SK-MEL-5 (cell line): ENCODE data around the gene STRN4. TPM values are rescaled to one million over a fixed set of nuclear protein-coding genes. Genes with fewer than 3 reads are reported as not detected.

Experiments used
- DNase-seq: peaks from one replicate; pipeline ENCODE4 v3.0.0-alpha.2; 2016; ENCODE audit warnings: low read depth, low spot score
- in situ Hi-C: cut with HindIII; loops from 2 replicates; pipeline ENCODE4 v1.10.0; 2016; ENCODE audit warnings: low sequenced_read_pairs, high pct_unique_total_duplicates, low pct_unique_long_range_greater_than_20kb
- total RNA-seq: library from RNA; depleted of rRNA; stranded (reverse); fragments of >200 nt; shearing (Covaris generic); gene quantifications from 2 replicates; pipeline ENCODE4 v1.2.3, GENCODE V29; 2014

The STRN4 gene
- total RNA-seq, 1 experiment from 2014 or later = 61.9 TPM

DNA sequence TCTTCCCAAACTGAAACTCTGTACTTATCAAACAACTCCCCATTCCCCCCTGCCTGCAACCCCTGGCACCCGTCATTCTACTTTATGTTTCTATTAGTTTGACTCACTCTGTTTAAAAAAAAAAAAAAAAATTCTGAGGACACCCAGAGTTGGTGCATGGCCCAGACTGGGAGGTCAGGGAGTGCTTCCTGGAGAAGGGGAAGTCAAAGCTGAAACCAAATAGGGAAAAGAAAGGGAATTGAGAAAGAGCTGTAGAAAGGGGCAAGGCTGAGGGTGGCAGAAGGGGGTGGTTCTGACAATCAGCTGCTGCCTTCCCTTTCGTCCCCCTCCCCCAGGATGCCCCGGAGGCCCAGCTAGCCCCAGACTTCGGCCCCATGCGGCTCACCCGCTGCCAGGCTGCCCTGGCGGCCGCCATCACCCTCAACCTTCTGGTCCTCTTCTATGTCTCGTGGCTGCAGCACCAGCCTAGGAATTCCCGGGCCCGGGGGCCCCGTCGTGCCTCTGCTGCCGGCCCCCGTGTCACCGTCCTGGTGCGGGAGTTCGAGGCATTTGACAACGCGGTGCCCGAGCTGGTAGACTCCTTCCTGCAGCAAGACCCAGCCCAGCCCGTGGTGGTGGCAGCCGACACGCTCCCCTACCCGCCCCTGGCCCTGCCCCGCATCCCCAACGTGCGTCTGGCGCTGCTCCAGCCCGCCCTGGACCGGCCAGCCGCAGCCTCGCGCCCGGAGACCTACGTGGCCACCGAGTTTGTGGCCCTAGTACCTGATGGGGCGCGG, 9.0 kb upstream of the STRN4 start:
- no peak for DNase-seq
- in situ Hi-C loops = no loop called here

DNA sequence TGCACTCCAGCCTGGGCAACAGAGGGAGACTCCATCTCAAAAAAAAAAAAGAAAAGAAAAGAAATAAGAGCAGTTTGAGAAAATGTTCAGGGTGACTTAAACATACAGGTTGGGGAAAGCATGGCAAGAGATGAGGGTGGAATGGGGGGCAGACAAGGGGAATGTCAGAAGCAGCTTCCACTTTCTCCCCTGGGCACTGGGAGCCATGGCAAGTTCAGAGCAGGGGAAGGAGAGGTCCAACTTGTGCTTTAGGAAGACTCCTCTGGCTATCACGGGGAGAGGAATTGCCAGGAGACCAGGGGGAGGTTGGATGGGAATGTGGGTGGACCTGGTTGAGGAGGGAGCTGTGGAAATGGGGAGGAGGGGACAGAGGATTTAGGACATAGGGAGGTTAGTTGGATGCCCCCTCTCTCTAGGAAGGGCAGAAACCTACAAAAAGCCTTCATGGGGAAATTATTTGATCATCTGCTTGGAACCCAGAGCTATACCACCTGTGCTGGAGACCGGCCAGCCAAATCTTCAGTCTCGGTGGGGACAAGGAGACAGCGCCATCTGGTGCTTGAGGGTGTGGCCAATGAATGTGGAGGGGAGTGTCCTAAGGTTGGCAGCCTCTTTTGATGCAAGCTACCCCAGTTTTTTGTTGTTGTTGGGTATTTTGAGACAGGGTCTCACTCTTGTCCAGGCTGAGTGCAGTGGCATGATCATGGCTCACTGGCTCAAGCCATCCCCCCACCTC, 7.3 kb upstream of the STRN4 start:
- in situ Hi-C loops = no loop called here
- DNase-seq = peak; percentile 59

DNA sequence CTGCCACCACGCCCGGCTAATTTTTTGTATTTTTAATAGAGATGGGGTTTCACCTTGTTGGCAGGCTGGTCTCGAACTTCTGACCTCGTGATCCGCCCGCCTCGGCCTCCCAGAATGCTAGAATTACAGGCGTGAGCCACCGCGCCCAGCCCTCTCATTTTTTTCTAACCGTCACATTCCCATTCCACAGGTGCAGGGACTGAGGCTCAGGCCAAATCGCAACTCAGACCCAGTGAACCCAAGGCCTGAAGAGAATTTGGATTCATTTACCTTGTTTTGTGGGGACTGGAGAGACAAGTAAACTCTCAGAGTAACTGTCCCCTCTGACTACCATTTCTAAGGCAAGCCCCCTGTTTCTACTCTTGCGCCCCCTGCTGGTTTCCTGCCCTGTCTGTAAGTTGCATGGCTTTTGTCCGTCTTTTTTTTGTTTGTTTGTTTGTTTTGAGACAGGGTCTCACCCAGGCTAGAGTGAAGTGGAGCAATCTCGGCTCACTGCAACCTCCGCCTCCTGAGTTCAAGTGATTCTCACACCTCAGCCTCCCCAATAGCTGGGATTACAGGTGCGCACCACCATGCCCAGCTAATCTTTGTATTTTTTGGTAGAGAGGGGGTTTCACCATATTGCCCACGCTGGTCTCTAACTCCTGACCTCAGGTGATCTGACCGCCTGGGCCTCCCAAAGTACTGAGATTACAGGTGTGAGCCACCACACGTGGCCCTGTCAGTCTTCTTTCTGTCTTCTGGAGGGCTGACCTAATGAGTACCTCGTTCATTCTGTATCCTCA, 2.3 kb upstream of the STRN4 start:
- in situ Hi-C loops = no loop called here
- DNase-seq = peak; percentile 75

DNA sequence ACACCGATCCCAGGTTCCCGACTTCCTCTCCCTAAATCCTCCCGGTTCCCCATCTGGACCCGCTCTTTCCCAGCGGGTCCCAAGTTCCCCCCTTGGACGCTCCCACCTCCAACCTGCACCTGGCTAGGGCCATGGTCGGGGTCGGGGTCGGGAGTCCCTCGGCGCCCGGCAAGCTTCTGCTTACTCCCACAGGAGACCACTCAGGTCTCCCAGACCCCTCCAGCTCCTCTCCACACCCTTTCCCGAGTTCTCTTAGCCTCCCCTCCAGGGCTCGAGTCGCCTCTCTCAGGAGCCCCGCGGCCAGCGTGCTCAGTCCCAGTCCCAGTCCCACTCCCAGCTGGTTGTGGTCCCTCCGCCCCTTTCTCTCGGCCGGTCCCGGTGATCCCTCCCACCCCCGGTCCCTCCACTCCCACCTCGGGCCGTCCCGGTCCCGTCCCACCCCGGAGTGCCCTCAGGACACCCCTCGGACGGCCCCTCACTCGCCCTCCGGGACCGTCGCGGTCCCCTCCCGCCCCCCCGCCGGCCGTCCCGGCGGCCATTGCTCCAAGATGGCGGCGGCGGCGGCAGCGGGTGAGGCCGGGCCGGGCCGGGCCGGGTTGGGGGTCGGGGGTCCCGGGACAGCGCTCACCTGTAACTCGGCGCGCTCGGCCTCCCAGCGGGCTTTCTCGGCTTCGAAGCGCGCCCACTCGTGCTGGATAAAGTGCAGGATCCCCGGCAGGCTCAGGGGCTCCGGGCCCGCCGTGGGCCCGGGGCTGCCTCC, 549 bp downstream of the STRN4 start, which contains the start of gene FKRP:
FKRP (plus strand) TSS at position 537 of the 760 bp plus-strand sequence. CDS start 9,394 bp downstream, outside the sequence.
- DNase-seq = no peak
- in situ Hi-C loops = no loop called here

DNA sequence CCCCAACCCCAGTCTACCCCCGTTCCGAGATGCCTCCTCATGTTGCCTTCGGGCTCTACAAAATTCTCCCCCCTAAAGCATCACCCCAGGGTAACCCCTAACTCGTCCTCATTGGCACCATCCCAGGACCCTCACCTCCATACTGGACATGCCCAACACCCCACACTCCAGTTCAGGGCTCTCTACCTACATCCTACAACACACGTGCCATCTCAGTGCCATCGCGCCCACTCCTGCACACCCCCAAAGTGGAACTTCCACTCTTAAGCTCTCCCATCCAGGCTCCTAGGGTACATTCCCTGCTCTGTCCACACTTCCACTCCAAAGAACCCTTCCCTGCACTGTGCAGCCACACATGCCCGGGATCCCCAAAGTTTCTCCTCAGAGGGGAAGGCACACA, 1.2 kb downstream of the STRN4 start:
- DNase-seq = no peak

DNA sequence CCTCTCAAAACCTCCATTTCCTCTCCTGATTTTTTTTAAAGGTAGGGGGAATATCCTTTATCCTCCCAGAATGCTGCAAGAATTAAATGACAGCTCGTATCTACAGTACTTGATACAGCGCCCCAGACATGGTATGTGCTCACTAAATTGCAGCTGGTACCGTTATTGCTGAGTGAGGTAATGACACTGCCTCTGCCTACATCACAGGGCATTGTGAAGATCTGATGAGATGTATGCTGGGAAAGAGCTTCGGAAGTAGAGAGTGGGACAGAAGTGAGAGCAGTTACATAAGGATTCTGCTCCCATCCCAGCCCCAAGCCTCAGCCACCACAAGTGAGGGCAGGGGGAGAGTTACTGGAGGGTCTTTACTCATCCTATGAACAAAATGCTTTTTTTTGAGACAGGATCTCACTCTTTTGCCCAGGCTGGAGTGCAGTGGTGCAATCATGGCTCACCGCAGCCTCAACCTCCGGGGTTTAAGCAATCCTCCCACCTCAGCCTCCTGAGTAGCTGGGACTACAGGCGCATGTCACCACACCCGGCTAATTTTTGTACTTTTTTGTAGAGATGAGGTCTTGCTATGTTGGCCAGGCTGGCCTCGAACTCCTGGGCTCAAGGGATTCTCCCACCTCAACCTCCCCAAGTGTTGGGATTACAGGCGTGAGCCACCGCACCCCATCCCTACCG, 2.1 kb downstream of the STRN4 start:
- in situ Hi-C loops = no loop called here
- DNase-seq = no peak

More for the DNA sequence above, 1.2 kb downstream of the STRN4 start:
- in situ Hi-C loops = no loop called here

DNA sequence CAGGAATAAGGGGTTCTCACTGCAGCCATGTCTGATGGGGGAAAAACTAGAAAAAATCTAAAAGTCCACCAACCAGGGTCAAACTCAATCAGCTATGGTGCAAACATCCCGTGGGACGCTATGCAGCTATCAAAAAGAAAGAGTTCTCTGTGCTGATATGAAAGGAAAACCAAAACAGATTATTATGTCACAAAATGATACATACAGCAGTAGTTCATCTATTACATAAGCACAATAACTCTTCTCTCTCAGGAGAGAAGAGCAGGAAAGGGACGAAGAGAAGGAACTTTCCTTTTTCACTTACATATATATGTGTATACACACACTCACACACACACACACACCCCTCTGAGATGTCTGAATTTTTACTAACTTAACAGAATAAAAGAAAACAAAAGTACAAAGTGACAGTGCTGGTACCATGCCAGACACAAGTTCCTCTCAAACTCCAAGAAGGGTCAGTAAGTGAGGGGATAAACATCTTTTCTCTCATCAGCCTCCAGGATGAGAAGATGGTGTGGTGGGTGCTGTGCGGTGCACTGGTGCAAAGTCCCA, 3.2 kb downstream of the STRN4 start:
- no peak for DNase-seq
- in situ Hi-C loops = no loop called here

DNA sequence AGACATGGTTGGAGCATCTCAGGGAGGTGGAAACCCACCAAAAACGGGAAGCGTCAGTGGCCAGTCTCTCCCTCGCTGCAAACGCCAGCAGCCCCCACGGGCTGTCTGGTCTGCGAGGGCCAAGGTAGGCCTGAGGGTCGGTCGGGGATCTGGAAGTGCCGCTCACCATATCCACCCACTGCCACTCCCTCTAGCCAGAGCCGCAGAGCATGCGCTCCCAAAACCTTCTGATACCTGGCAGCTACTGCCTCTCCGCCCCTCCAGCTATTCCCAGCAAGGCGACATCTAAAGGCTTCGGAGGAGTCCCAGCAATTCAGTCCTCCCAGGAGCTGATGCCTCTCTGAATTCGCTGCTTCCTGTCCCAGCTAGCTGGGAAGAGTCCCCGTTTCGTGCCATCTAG, 4.8 kb downstream of the STRN4 start:
- in situ Hi-C loops = no loop called here
- no peak for DNase-seq

DNA sequence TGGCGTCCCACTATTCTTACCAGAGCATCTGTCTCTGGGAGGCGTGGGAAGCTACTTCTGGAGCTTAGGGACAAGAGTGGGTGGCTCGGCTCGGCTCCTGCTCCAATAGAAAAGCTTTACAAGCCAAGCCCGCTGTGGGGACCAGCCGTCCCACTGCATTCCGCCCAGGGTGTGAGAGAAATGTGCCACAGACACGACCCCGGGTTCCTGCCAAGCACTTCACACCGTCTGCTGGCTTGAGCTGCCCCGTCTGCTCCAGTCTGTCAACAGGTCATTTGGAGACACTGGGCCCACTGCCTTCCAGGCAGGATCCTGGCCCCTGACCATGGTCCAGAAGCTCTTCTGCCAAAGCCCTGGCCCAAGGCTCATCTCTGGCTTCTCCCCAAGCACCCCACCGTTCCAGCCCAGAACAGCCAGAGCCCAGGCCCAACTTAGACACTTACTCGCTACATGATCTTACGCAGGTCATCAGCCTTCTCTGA, 6.9 kb downstream of the STRN4 start:
- DNase-seq = no peak
- in situ Hi-C loops = no loop called here

DNA sequence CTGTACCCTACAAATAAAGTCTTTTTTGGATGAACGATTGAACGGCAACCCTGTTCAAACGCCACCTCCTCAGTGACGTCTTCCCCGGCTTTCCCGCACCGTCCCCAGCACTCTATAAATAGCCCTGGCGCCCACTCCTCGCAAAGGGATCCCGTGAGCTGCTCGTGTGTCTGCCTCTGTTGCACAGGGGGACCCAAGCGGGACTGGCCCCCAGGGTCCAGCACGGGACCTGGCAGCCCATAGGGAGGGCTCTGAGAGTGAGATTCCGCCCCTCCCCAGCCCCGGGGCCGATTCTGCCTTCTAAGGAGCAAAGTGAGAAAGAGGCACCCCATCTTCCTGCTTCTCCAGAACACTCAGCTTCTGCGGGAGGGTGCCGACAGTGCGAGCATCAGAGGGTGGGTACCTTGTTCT, 8.5 kb downstream of the STRN4 start:
- in situ Hi-C loops = no loop called here
- DNase-seq = no peak

DNA sequence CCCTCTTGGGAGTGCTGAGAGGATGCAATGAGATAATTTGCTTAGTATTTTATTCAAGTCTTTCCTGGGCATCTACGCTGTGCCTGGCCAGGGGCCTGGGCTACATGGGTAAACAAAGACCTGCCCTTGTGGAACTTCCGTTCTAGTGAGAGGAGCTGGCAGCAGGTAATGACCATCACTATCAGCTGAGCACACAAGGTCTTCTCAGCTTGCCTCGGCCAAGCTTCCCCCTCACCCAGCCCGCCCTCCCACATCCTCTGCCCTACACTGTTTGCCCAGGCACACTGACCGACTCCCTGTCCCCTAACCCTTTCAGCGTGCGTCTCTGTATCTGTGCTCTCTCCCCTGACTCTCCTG, 9.0 kb downstream of the STRN4 start:
- DNase-seq = no peak
- in situ Hi-C loops = no loop called here

DNA sequence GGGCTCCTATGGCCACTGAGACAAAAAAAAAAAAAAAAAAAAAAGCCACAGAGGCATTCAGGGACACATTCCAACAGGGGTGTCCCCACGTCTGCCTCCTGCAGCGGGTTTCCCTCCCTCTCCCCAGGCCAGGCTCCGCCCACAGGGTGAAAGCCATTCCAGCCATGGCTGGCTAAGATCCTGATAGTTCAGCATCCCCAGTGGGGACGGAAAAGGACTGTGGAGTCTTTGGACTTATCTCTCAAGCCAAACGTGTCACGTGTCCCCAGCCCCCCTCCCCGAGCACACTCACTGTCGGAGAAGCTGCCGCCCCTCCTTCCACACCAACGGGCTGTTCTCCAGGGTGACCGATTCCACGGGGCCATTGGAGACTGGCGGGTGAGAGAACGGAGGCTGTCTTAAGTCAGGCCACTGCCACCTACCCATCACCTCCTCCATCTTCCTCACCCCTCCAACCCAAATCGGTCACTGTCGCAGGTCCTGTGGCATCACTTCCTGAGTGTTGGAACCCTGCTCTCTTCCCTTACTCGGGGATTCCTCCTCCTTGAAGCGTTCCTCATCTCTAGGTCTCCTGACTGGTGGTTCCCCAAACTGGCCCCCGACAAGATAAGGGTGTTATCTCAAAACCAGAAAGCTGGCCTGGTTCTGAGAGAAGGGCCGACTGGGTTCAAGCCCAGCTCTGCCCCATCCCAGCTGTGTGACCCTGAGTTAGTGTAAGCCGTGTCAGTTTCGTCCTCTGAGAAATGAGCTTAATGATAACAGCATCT, 9.5 kb downstream of the STRN4 start:
- DNase-seq = no peak
- in situ Hi-C loops = no loop called here

DNA sequence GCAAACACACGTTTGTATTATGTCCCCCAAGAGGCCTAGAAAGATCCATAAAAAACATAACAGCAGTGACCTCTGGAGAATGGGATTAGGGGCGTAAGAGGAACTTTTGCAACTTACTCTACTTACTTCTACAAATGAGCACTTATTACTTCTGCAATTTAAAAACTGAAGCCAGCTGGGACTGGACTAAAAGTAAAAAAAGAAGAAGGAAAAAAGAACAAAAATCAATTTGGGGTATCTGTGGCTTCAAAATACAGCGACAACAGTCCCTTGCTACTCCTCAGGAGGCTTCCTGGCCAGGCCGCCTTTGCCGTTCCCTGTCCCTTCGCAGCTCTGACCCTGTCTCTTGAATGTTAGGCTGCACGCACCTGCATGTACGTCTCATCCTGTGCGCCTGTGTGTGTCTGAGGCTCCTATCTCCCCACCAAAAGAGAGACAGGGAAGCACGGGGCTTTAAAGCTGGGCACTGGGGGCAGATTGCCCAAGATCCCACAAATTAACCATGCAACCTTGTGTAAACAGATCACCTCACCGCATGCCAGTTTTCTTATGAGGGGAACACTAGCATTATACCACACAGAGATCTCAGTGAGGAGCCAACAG, 12.5 kb downstream of the STRN4 start:
- no peak for DNase-seq

DNA sequence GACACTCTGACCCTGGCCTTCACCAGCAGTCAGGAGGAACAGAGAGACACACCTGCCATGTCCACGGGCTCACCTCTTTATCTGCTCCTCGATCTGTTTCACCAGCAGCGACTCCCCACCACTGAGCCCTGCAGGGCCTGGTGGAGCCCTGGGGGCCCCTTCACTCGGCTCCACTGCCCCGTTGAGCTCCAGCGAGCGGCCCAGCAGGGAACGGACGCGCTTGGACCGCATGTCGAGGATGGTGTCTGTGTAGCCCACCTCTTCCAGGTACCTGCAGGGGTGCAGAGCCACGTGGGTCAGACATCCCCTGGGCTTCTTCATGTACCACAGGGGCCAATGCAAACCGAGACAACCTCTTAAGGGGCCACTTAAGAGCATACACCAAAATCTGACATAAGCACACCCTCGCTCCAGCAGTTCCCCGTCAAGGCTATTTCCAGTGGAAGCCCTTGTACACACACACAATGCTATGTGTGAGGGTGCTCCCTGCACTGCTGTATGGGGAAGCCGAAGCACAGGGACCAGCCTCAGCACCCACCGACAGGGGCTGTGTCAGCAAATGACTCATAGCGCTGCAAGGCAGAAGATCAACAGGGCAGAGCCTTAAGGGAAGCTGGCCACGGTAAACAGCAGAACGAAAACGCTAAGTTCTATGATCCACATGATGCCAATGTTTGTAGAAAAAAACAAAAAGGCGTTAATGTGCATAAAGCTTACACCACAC, 13.1 kb downstream of the STRN4 start:
- in situ Hi-C loops = no loop called here
- DNase-seq = no peak

More for the DNA sequence above, 12.5 kb downstream of the STRN4 start:
- in situ Hi-C loops = no loop called here
